Activated B cell treated with CpG ODN at 0.5 μM for 24 hours (primary cell): ENCODE data around the gene LTA. TPM values are rescaled to one million over a fixed set of nuclear protein-coding genes. Genes with fewer than 3 reads are reported as not detected.

Experiments
- ATAC-seq: fragments of 200-7000 bp; cut with Tn5 transposase; one replicate; pipeline ENCODE4 v1.10.0; 2021; ENCODE audit warnings: low read depth, mild to moderate bottlenecking, moderate library complexity
- CTCF ChIA-PET: fragments of 350-600 bp; sonication (Branson Sonifier 250); formaldehyde crosslinking; loops from one replicate; lab custom pipeline; 2021; ENCODE audit warnings: antibody characterized with exemption; lab: Charles Lee
- POLR2A ChIA-PET: fragments of 350-600 bp; sonication (Branson Sonifier 250); formaldehyde crosslinking; loops from one replicate; lab custom pipeline; 2021; ENCODE audit warnings: antibody characterized with exemption; lab: Charles Lee
- DNase-seq: peaks from one replicate; pipeline ENCODE4 v3.0.0; 2022
- H3K27ac Mint-ChIP-seq: one replicate; pipeline ENCODE4 v1.8.0; 2020; ENCODE audit warnings: mixed read lengths
- H3K27me3 Mint-ChIP-seq: one replicate; pipeline ENCODE4 v1.8.0; 2021; ENCODE audit warnings: mixed read lengths
- H3K36me3 Mint-ChIP-seq: one replicate; pipeline ENCODE4 v1.8.0; 2021; ENCODE audit warnings: low read depth, mixed read lengths
- H3K4me1 Mint-ChIP-seq: one replicate; pipeline ENCODE4 v1.8.0; 2021; ENCODE audit warnings: mixed read lengths
- H3K4me3 Mint-ChIP-seq: one replicate; pipeline ENCODE4 v1.8.0; 2020; ENCODE audit warnings: mild to moderate bottlenecking, mixed read lengths
- H3K9me3 Mint-ChIP-seq: one replicate; pipeline ENCODE4 v1.8.0; 2020; ENCODE audit warnings: mixed read lengths
- intact Hi-C: fragments of 100-400 bp; cut with micrococcal nuclease; formaldehyde crosslinking; loops from one replicate; pipeline ENCODE4 v1.15.1; 2024
- total RNA-seq: library from RNA; stranded (reverse); gene quantifications from 2 replicates; pipeline ENCODE4 v1.2.3, GENCODE V29; 2022
- TF ChIP-seq, protein P1 (sequence below): fragments of 200-600 bp; IDR thresholded peaks from one replicate; pipeline ENCODE4 v1.8.0; 2022; ENCODE audit warnings: antibody characterized with exemption, mild to moderate bottlenecking

LTA gene
- total RNA-seq, 1 donor from 2014 or later: 66.0 TPM

DNA sequence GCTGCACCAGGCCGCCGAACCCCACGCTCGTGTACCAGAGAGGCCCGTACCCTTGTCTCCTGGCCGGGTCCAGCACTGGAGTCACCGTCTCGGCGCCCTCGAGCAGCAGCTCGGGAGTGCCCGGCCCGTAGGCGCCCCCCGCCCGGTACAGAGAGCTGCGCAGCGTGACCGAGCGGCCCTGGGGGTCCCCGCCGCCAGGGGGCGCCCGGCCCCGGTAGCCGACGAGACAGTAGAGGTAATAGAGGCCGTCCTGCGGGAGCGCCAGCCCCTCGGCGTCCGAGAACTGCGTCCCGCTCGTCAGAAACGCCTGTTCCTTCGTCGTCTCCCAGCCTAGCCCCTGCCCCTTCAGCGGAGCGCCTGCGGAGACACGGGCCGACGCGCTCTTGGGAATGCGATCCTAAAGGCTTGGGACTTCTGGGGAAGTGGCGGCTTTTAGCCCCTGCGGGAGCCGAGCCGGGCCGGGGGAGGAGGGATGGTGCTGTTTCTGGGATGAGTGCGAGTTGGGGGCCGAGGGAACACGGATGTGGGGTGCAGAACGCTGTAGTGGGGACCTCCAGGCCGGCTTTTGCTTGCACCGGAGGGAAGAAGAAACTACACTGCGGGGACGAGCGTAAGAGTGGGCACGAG, 8.8 kb downstream of the LTA start:
- Mint-ChIP-seq H3K36me3 (peaks cover 48% of the 10 kb centered on the region), H3K27me3 (no peaks in the 10 kb centered on the region), H3K9me3 (no peaks in the 10 kb centered on the region), H3K4me1 (peaks cover 83% of the 10 kb centered on the region), H3K27ac (peak overlapping the region; percentile 94), H3K4me3 (peak overlapping the region; percentile 99)
- ATAC-seq (peak; percentile 71), DNase-seq (peak; percentile 94)
- CTCF ChIA-PET: interaction anchor here (0.6 to 25.7 kb wide), 8 partner anchors 8 to 1094 kb away, joined by 3 to 611 read pairs (median 9); partner anchors contain the start of genes ATP6V1G2, DDX39B, GPANK1 and LTA
- intact Hi-C loops: loop anchor here (1.0 to 2.0 kb wide), 7 partner anchors 9 to 40 kb away; partner anchors contain the start of genes LTA, NFKBIL1 and PRRC2A
- TF ChIP-seq, protein P1, sequence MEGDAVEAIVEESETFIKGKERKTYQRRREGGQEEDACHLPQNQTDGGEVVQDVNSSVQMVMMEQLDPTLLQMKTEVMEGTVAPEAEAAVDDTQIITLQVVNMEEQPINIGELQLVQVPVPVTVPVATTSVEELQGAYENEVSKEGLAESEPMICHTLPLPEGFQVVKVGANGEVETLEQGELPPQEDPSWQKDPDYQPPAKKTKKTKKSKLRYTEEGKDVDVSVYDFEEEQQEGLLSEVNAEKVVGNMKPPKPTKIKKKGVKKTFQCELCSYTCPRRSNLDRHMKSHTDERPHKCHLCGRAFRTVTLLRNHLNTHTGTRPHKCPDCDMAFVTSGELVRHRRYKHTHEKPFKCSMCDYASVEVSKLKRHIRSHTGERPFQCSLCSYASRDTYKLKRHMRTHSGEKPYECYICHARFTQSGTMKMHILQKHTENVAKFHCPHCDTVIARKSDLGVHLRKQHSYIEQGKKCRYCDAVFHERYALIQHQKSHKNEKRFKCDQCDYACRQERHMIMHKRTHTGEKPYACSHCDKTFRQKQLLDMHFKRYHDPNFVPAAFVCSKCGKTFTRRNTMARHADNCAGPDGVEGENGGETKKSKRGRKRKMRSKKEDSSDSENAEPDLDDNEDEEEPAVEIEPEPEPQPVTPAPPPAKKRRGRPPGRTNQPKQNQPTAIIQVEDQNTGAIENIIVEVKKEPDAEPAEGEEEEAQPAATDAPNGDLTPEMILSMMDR: peak; percentile 91
- POLR2A ChIA-PET: interaction anchor here (0.6 to 26.0 kb wide), 12 partner anchors 4 to 234 kb away, joined by 3 to 1155 read pairs (median 22); partner anchors contain the start of genes ATP6V1G2, BAG6, DDX39B and LST1

DNA sequence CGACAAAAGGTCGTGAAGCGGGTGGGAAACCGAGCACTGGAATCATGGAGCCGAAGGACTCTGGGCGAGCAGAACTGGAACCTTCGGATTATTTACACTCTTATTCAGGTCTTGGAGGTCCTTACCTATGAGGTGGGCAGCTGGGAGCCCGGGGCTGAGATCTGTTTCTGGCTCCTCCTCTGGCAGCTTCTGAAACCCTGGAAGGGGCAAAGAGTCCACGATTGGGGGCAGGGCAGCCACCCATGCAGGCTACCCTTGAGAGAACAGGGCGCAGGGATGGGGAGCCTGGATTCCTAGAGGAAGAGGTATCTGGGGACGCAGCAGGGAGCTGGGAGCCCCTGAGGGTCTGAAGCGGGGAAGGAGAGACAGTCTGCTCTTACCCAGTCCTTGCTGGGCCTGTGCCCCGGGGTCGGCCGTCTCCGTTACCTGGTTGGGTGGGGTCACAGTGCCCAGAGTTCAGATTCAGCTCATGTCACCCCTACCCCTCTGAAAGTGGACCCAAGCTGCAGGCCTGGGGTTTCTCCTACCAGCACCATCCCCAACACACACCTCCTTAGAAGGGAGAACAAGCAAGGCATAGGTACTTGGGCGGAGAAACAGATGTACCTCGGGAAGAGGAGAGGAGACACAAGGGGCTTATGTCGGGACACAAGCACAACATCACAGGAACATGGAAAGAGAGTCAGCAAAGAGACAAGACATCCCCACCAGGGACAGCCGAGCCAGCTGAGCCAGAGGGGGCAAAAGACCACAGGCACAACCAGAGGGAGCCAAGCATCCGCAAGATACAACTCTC, 9.5 kb downstream of the LTA start:
- intact Hi-C loops: loop anchor here (1.0 to 2.0 kb wide), 4 partner anchors 11 to 39 kb away; partner anchors contain the start of genes NFKBIL1 and PRRC2A
- H3K4me3 Mint-ChIP-seq: peak overlapping the region; percentile 99
- TF ChIP-seq, protein P1: no peak
- CTCF ChIA-PET: interaction anchor here (1.2 to 25.7 kb wide), 6 partner anchors 7 to 248 kb away, joined by 6 to 611 read pairs (median 27); partner anchors contain the start of genes ATP6V1G2, DDX39B, LTA and NCR3
- ATAC-seq (no peak), DNase-seq (peak; percentile 32)
- POLR2A ChIA-PET: interaction anchor here (0.6 to 26.0 kb wide), 16 partner anchors 5 to 1742 kb away, joined by 3 to 1155 read pairs (median 6); partner anchors contain the start of genes ATP6V1G2, BAG6, DDX39B and GPANK1
- peak overlapping the region; percentile 94 for H3K27ac Mint-ChIP-seq
- H3K36me3 Mint-ChIP-seq: peaks cover 41% of the 10 kb centered on the region
- H3K4me1 Mint-ChIP-seq: peaks cover 83% of the 10 kb centered on the region
- no peaks in the 10 kb centered on the region for H3K27me3 Mint-ChIP-seq
- H3K9me3 Mint-ChIP-seq: no peaks in the 10 kb centered on the region

GRCh38 chr6:31582230-31582643, 10.1 kb downstream of the LTA start, which contains the start of gene LTB:
LTB (minus strand) TSS chr6:31582424; CDS start chr6:31582417, 7 bp downstream.
- H3K36me3 Mint-ChIP-seq: peaks cover 35% of the 10 kb centered on the region
- ChIA-PET POLR2A (interaction anchor here (0.6 to 26.0 kb wide), 16 partner anchors 5 to 1741 kb away, joined by 3 to 1155 read pairs (median 6); partner anchors contain the start of genes ATP6V1G2, BAG6, DDX39B and GPANK1), CTCF (interaction anchor here (2.8 to 25.7 kb wide), 4 partner anchors 7 to 29 kb away, joined by 21 to 611 read pairs (median 305); partner anchors contain the start of genes ATP6V1G2, DDX39B, LTA and NCR3)
- DNase-seq (peak; percentile 42), ATAC-seq (peak; percentile 46)
- H3K4me3 Mint-ChIP-seq: peak within 1 kb of the TSS; percentile 99
- H3K9me3 Mint-ChIP-seq: no peaks in the 10 kb centered on the region
- no peaks in the 10 kb centered on the region for H3K27me3 Mint-ChIP-seq
- H3K27ac Mint-ChIP-seq: peak within 1 kb of the TSS; percentile 94
- intact Hi-C loops: loop anchor here (1.0 kb wide), 1 partner anchor 10 kb away; no protein-coding TSS in a partner anchor
- TF ChIP-seq, protein P1: no peak
- H3K4me1 Mint-ChIP-seq: peaks cover 83% of the 10 kb centered on the region

GRCh38 chr6:31585491-31585890, 13.4 kb downstream of the LTA start:
- DNase-seq: no peak
- intact Hi-C loops: no loop called here
- Mint-ChIP-seq H3K36me3 (peaks cover 20% of the 10 kb centered on the region), H3K27ac (peak overlapping the region; percentile 94), H3K27me3 (no peaks in the 10 kb centered on the region), H3K4me1 (peaks cover 82% of the 10 kb centered on the region), H3K9me3 (no peaks in the 10 kb centered on the region), H3K4me3 (peak overlapping the region; percentile 72)
- CTCF ChIA-PET: interaction anchor here (5.1 to 25.7 kb wide), 3 partner anchors 11 to 32 kb away, joined by 33 to 611 read pairs (median 577); partner anchors contain the start of genes ATP6V1G2, DDX39B, NCR3 and NFKBIL1
- no peak for ATAC-seq
- POLR2A ChIA-PET: interaction anchor here (0.5 to 26.0 kb wide), 8 partner anchors 1 to 68 kb away, joined by 3 to 1155 read pairs (median 121); partner anchors contain the start of genes ATP6V1G2, LST1, LTA and LTB
- TF ChIP-seq, protein P1: no peak
